ENCODE measurements around the gene CCDC117. TPM values are rescaled to one million over a fixed set of nuclear protein-coding genes. Genes with fewer than 3 reads are reported as not detected.

The CCDC117 gene
- polyA plus RNA-seq, 4 donors: 7.8 to 33.4 (median 9.4) TPM

GRCh38 chr22:28815111-28815510, 42.6 kb downstream of the CCDC117 start:
- H3K27me3 ChIP-seq (ENCODE audit: control insufficient read depth in 3 of 3, insufficient read depth in 3 of 3, low read length in 3 of 3): no peaks in the 10 kb centered on the region
- DNase-seq: no peak
- FAIRE-seq: no peak
- no peak overlapping the region for H3K4me3 ChIP-seq (ENCODE audit: low read depth in 1 of 3, low read length in 3 of 3)
- WGBS, 3 donors: 70 to 76% (median 73%) methylated on average over 6 of the region's 6 CpGs
- H3K27ac ChIP-seq (ENCODE audit: low read depth in 1 of 3, low read length in 2 of 3): peak overlapping the region in 1 of 3 donors; percentile 18
- no peaks in the 10 kb centered on the region for H3K9me3 ChIP-seq (ENCODE audit: control insufficient read depth in 2 of 2, insufficient read depth in 1 of 2, low read depth in 1 of 2, low read length in 1 of 2)
- peaks cover 0 to 44% (median 13%) of the 10 kb centered on the region in 3 donors for H3K4me1 ChIP-seq (ENCODE audit: control insufficient read depth in 3 of 3, insufficient read depth in 2 of 3, low read depth in 1 of 3, low read length in 2 of 3)
- H3K36me3 ChIP-seq (ENCODE audit: control insufficient read depth in 3 of 3, insufficient read depth in 2 of 3, low read depth in 1 of 3, low read length in 3 of 3): peaks cover 0 to 4% (median 0%) of the 10 kb centered on the region in 3 donors

GRCh38 chr22:28815729-28816128, 43.2 kb downstream of the CCDC117 start:
- no peak overlapping the region for H3K27ac ChIP-seq (ENCODE audit: low read depth in 1 of 3, low read length in 2 of 3)
- H3K27me3 ChIP-seq (ENCODE audit: control insufficient read depth in 3 of 3, insufficient read depth in 3 of 3, low read length in 3 of 3): no peaks in the 10 kb centered on the region
- peaks cover 0 to 46% (median 9%) of the 10 kb centered on the region in 3 donors for H3K4me1 ChIP-seq (ENCODE audit: control insufficient read depth in 3 of 3, insufficient read depth in 2 of 3, low read depth in 1 of 3, low read length in 2 of 3)
- no peak for FAIRE-seq
- peaks cover 0 to 4% (median 0%) of the 10 kb centered on the region in 3 donors for H3K36me3 ChIP-seq (ENCODE audit: control insufficient read depth in 3 of 3, insufficient read depth in 2 of 3, low read depth in 1 of 3, low read length in 3 of 3)
- H3K9me3 ChIP-seq (ENCODE audit: control insufficient read depth in 2 of 2, insufficient read depth in 1 of 2, low read depth in 1 of 2, low read length in 1 of 2): no peaks in the 10 kb centered on the region
- no peak for DNase-seq
- 84 to 92% (median 88%) methylated on average over 6 of the region's 6 CpGs for WGBS, 3 donors
- H3K4me3 ChIP-seq (ENCODE audit: low read depth in 1 of 3, low read length in 3 of 3): no peak overlapping the region

- DNase-seq (no peak), FAIRE-seq (no peak)
- Histone ChIP-seq H3K4me1 (ENCODE audit: control insufficient read depth in 3 of 3, insufficient read depth in 2 of 3, low read depth in 1 of 3, low read length in 2 of 3) (peaks cover 0 to 37% (median 7%) of the 10 kb centered on the region in 3 donors), H3K27ac (ENCODE audit: low read depth in 1 of 3, low read length in 2 of 3) (no peak overlapping the region), H3K4me3 (ENCODE audit: low read depth in 1 of 3, low read length in 3 of 3) (no peak overlapping the region), H3K36me3 (ENCODE audit: control insufficient read depth in 3 of 3, insufficient read depth in 2 of 3, low read depth in 1 of 3, low read length in 3 of 3) (peaks cover 0 to 4% (median 0%) of the 10 kb centered on the region in 3 donors), H3K27me3 (ENCODE audit: control insufficient read depth in 3 of 3, insufficient read depth in 3 of 3, low read length in 3 of 3) (no peaks in the 10 kb centered on the region), H3K9me3 (ENCODE audit: control insufficient read depth in 2 of 2, insufficient read depth in 1 of 2, low read depth in 1 of 2, low read length in 1 of 2) (no peaks in the 10 kb centered on the region)
- 61 to 96% (median 95%) methylated on average over 2 of the region's 2 CpGs for WGBS, 3 donors
Measured at GRCh38 chr22:28817064-28817463, 44.6 kb downstream of the CCDC117 start.

- Histone ChIP-seq H3K9me3 (ENCODE audit: control insufficient read depth in 2 of 2, insufficient read depth in 1 of 2, low read depth in 1 of 2, low read length in 1 of 2) (no peaks in the 10 kb centered on the region), H3K36me3 (ENCODE audit: control insufficient read depth in 3 of 3, insufficient read depth in 2 of 3, low read depth in 1 of 3, low read length in 3 of 3) (peaks cover 0 to 4% (median 0%) of the 10 kb centered on the region in 3 donors), H3K4me3 (ENCODE audit: low read depth in 1 of 3, low read length in 3 of 3) (no peak overlapping the region), H3K27me3 (ENCODE audit: control insufficient read depth in 3 of 3, insufficient read depth in 3 of 3, low read length in 3 of 3) (no peaks in the 10 kb centered on the region), H3K4me1 (ENCODE audit: control insufficient read depth in 3 of 3, insufficient read depth in 2 of 3, low read depth in 1 of 3, low read length in 2 of 3) (peaks cover 0 to 46% (median 7%) of the 10 kb centered on the region in 3 donors), H3K27ac (ENCODE audit: low read depth in 1 of 3, low read length in 2 of 3) (peak overlapping the region in 2 of 3 donors; percentile 84 to 91)
- no peak for FAIRE-seq
- DNase-seq: peak; percentile 58 to 84
- 49 to 74% (median 57%) methylated on average over 14 of the region's 14 CpGs for WGBS, 3 donors
Measured at GRCh38 chr22:28817919-28818859, 45.7 kb downstream of the CCDC117 start.

GRCh38 chr22:28819253-28820096, 47.0 kb downstream of the CCDC117 start:
- peak; percentile 64 to 79 for DNase-seq
- FAIRE-seq: no peak

GRCh38 chr22:28820885-28821284, 48.4 kb downstream of the CCDC117 start:
- H3K27me3 ChIP-seq (ENCODE audit: control insufficient read depth in 3 of 3, insufficient read depth in 3 of 3, low read length in 3 of 3): no peaks in the 10 kb centered on the region
- peak overlapping the region in 1 of 3 donors; percentile 41 for H3K27ac ChIP-seq (ENCODE audit: low read depth in 1 of 3, low read length in 2 of 3)
- 84 to 92% (median 88%) methylated on average over 2 of the region's 2 CpGs for WGBS, 3 donors
- no peaks in the 10 kb centered on the region for H3K9me3 ChIP-seq (ENCODE audit: control insufficient read depth in 2 of 2, insufficient read depth in 1 of 2, low read depth in 1 of 2, low read length in 1 of 2)
- H3K36me3 ChIP-seq (ENCODE audit: control insufficient read depth in 3 of 3, insufficient read depth in 2 of 3, low read depth in 1 of 3, low read length in 3 of 3): no peaks in the 10 kb centered on the region
- FAIRE-seq: no peak
- peaks cover 0 to 42% (median 7%) of the 10 kb centered on the region in 3 donors for H3K4me1 ChIP-seq (ENCODE audit: control insufficient read depth in 3 of 3, insufficient read depth in 2 of 3, low read depth in 1 of 3, low read length in 2 of 3)
- DNase-seq: no peak
- no peak overlapping the region for H3K4me3 ChIP-seq (ENCODE audit: low read depth in 1 of 3, low read length in 3 of 3)

More at GRCh38 chr22:28819253-28820096, 47.0 kb downstream of the CCDC117 start:
- WGBS, 3 donors: 29 to 52% (median 32%) methylated on average over 5 of the region's 5 CpGs
- Histone ChIP-seq H3K36me3 (ENCODE audit: control insufficient read depth in 3 of 3, insufficient read depth in 2 of 3, low read depth in 1 of 3, low read length in 3 of 3) (peaks cover 0 to 4% (median 0%) of the 10 kb centered on the region in 3 donors), H3K4me1 (ENCODE audit: control insufficient read depth in 3 of 3, insufficient read depth in 2 of 3, low read depth in 1 of 3, low read length in 2 of 3) (peaks cover 0 to 42% (median 7%) of the 10 kb centered on the region in 3 donors), H3K9me3 (ENCODE audit: control insufficient read depth in 2 of 2, insufficient read depth in 1 of 2, low read depth in 1 of 2, low read length in 1 of 2) (no peaks in the 10 kb centered on the region), H3K4me3 (ENCODE audit: low read depth in 1 of 3, low read length in 3 of 3) (no peak overlapping the region), H3K27ac (ENCODE audit: low read depth in 1 of 3, low read length in 2 of 3) (peak overlapping the region in 2 of 3 donors; percentile 84 to 91), H3K27me3 (ENCODE audit: control insufficient read depth in 3 of 3, insufficient read depth in 3 of 3, low read length in 3 of 3) (no peaks in the 10 kb centered on the region)

- Histone ChIP-seq H3K9me3 (ENCODE audit: control insufficient read depth in 2 of 2, insufficient read depth in 1 of 2, low read depth in 1 of 2, low read length in 1 of 2) (no peaks in the 10 kb centered on the region), H3K4me1 (ENCODE audit: control insufficient read depth in 3 of 3, insufficient read depth in 2 of 3, low read depth in 1 of 3, low read length in 2 of 3) (peaks cover 0 to 42% (median 7%) of the 10 kb centered on the region in 3 donors)
- 81 to 87% (median 87%) methylated on average over 1 of the region's 1 CpG for WGBS, 3 donors
Measured at GRCh38 chr22:28821452-28821851, 49.0 kb downstream of the CCDC117 start.

More at GRCh38 chr22:28821452-28821851, 49.0 kb downstream of the CCDC117 start:
- Histone ChIP-seq H3K36me3 (ENCODE audit: control insufficient read depth in 3 of 3, insufficient read depth in 2 of 3, low read depth in 1 of 3, low read length in 3 of 3) (no peaks in the 10 kb centered on the region), H3K4me3 (ENCODE audit: low read depth in 1 of 3, low read length in 3 of 3) (no peak overlapping the region), H3K27me3 (ENCODE audit: control insufficient read depth in 3 of 3, insufficient read depth in 3 of 3, low read length in 3 of 3) (no peaks in the 10 kb centered on the region), H3K27ac (ENCODE audit: low read depth in 1 of 3, low read length in 2 of 3) (no peak overlapping the region)
- DNase-seq (no peak), FAIRE-seq (no peak)

All from small intestine (tissue), 7 donors.